Anterior cingulate cortex (tissue), 58 donors: ENCODE results near the gene HOXA1.

Experiments used
- DNase-seq, 58 donors: peaks; one replicate each; lab custom pipeline; 2025; lab: John Stamatoyannopoulos, UW

Gene HOXA1

GRCh38 chr7:27095897-27096767, at the start of gene HOXA1:
Gene HOXA1, minus strand, starts transcription at chr7:27096000. Its CDS starts 88 bp downstream, at chr7:27095912.
- peak in 3 of 58 donors; percentile 2 to 27 (median 5) for DNase-seq

- no peak for DNase-seq
Measured at GRCh38 chr7:27145165-27145913, 49.5 kb upstream of the HOXA1 start.

GRCh38 chr7:27144781-27145164, 49.0 kb upstream of the HOXA1 start:
- DNase-seq = no peak

GRCh38 chr7:27143950-27144780, 48.4 kb upstream of the HOXA1 start:
- DNase-seq = no peak

GRCh38 chr7:27143023-27143949, 47.5 kb upstream of the HOXA1 start, which contains the start of gene HOXA5:
Gene HOXA5, minus strand, starts transcription at chr7:27143681. Its CDS starts 74 bp downstream, at chr7:27143607.
- no peak for DNase-seq

GRCh38 chr7:27142580-27143022, 46.8 kb upstream of the HOXA1 start:
- no peak for DNase-seq

GRCh38 chr7:27141923-27142579, 46.3 kb upstream of the HOXA1 start:
- no peak for DNase-seq

GRCh38 chr7:27141137-27141922, 45.5 kb upstream of the HOXA1 start:
- DNase-seq = no peak

- DNase-seq = no peak
Measured at GRCh38 chr7:27140126-27140857, 44.5 kb upstream of the HOXA1 start.

GRCh38 chr7:27139334-27140125, 43.7 kb upstream of the HOXA1 start:
- no peak for DNase-seq

GRCh38 chr7:27138985-27139333, 43.2 kb upstream of the HOXA1 start:
- no peak for DNase-seq

GRCh38 chr7:27138472-27138871, 42.7 kb upstream of the HOXA1 start:
- no peak for DNase-seq

- no peak for DNase-seq
Measured at GRCh38 chr7:27137640-27138315, 42.0 kb upstream of the HOXA1 start.

GRCh38 chr7:27134392-27134791, 38.6 kb upstream of the HOXA1 start:
- DNase-seq = no peak

GRCh38 chr7:27133409-27134231, 37.8 kb upstream of the HOXA1 start:
- DNase-seq = no peak
